NOMO-1 treated with dmso at 0.1 percent for 144 hours (cell line): Measurements from ENCODE around the gene CCNI.
"Not testable (repeated sequence)": the region's sequence is repeated elsewhere in the genome, so short reads cannot be mapped to it uniquely, and the experiment has no call there.

Experiments used
- DNase-seq: peaks from one replicate; lab custom pipeline; 2025; ENCODE audit not compliant: unreplicated experiment; lab: John Stamatoyannopoulos, UW

CCNI gene, protein sequence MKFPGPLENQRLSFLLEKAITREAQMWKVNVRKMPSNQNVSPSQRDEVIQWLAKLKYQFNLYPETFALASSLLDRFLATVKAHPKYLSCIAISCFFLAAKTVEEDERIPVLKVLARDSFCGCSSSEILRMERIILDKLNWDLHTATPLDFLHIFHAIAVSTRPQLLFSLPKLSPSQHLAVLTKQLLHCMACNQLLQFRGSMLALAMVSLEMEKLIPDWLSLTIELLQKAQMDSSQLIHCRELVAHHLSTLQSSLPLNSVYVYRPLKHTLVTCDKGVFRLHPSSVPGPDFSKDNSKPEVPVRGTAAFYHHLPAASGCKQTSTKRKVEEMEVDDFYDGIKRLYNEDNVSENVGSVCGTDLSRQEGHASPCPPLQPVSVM

DNA sequence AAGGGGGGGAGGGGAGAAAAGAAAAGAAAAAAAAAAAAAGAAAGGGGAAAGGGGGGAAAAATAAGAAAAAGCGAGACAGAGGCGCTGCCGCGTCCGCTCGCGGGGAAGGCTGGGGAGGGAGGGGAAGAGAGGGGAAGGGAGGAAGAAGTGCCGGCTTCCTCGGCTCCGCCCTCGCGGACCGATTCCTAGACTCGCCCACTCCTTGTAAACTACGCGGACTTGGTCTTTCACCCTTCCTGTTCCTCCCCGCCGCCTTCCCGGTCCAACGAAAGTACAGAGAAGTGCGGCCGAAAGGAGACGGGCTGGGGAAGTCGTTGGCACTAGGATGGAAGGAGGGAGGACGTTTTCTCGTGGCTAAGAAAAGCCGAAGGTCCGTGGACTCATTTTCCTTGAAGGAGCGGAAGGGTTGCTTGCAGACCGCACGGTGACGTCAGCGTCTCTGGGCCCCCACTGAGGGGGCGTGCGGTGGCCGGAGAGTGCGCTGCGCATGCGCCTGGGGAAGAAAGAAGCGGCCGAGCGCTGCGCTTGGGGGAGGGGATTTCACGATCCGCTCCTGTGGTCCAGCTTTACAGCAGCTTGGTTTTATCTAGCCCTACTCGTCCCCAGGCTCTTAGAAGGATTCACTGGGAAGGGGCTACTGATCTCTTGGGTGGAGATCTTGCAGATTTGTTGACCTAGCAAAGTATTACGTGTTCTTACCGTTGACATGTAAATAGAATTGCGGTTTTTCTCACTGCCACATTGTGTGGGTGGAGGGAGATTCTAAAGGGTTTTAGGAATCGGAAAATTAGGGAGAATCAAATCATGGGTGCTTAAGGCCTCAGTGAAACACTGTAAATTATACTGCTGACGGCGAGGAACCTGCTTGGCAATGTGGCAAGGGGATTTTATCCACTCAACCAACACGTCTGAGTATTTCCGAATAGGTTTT lies at the start of gene CCNI:
TSS of gene CCNI (minus strand) at position 121 of the 931 bp plus-strand sequence. CDS start 9,627 bp downstream, outside the sequence.
- peak; percentile 88 for DNase-seq

DNA sequence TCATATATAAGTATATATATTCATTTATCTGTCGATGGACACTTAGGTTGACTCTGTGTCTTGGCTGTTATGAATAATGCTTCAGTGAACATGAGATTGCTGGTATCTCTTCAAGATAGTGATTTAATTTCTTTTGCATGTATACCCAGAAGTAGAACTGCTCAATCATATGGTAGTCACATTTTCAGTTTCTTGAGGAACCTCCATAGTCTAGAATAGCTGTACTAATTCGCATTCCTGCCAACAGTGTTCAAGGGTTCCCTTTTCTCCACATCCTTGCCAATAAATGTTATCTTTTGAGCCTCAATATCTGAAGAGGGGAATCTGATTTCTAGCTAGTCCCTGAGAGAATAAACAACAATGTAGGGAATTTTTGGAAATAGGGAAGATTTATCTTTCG lies 48.8 kb upstream of the CCNI start:
- DNase-seq, result no peak

DNA sequence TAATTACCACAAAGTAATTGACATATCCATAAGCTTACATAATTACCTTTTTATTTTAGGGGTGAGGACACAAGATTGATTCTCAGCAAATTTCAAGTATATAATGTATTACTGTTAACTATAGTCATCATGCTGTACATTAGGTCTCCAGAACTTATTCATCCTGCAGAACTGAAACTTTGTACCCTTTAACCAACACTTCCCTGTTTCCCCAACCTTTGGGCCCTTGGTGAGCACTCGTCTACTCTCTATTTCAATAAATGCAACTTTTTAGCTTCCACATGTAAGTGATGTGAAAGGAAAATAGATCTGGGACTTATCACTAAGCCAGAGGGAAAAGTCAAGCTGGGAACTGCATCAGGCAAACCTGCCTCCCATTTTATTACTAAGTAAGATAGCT lies 47.6 kb upstream of the CCNI start:
- DNase-seq, result no peak

DNA sequence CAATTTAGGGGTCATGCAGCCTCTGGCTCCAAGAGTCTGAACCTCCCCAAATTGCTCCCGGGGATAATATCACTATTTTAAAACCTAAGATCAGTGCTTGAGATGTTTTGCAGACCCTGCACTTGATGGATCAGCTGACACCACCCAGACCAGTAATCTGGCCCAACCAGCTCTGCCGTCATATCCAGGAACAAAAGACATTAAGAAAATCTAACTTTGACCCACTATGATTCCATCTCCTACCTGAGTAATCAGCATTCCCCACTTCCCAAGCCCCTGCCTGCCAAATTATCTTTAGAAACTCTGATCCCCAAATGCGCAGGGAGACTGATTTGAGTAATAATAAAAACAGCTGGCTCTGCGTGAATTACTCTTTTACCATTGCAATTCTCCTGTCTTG lies 46.9 kb upstream of the CCNI start:
- no peak for DNase-seq

DNA sequence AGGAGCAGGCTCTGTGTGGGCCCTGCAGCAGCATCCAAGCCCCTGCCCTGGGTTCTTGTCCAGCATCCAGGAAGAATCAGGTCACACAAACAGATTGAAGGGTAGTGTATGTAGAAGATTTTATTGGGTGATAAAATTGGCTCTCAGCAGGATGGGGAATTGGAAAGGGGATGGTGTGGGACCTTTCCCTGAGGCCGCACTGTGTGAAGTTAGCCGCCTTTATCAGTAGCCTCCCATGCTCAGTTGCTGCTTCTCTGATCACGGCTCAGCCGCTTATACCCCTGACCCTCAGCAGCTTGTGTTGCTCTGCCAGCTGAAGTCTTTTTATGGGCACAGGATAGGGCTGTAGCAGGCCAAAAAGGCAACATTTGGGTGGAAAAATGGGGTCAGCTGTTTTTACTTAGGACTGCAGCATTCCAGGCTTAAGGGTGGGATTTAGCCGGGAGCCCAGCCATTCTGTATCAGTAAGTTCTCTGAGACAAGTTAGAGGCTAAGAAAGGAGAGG lies 46.0 kb upstream of the CCNI start:
- DNase-seq, result no peak

DNA sequence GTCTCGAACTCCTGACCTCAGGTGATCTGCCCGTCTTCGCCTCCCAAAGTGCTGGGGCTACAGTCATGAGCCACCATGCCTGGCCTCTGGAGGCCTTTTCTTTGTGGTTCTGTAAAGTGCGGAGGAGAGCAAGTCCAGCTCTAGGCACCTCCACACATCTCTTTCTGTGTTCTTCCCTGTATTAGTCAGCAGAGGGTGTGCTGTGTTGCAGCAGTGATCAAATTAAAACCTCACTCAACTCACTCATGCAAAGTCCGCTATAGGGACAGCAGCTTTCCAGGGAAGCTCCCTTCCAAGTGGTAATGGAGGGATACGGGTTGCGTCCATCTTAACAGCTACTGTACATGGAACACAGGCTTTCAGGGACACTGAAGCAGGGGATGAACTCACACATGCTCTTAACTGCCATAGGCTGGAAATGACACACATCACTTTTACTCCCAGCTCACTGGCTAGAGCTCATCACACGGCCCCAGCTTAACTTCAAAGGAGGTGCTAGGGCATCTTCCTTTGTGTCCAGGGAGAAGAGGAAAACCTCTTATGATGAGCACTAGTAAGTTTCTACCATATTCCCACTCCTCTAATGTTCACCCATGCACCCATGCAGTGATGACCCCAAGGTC lies 45.2 kb upstream of the CCNI start:
- DNase-seq, result no peak

DNA sequence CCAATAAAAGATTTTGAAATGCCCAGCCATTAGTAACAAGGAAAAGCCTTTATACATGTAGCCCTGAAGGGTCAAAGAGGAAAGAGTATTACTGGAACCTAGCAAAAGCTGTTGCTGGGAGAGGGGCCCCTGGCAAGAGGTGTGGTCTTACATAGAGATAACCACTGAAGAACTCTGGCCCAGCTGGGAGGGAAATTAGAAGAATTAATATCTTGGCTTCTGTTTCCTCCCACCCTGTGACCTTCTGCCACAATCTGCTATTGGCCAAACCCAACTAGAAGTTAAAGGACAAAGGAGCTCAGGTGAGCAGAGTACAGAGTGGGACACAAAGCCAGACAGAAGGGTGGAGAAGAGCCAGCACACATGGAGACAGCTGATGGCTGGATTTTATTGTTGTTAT lies 41.9 kb upstream of the CCNI start:
- DNase-seq, result no peak

DNA sequence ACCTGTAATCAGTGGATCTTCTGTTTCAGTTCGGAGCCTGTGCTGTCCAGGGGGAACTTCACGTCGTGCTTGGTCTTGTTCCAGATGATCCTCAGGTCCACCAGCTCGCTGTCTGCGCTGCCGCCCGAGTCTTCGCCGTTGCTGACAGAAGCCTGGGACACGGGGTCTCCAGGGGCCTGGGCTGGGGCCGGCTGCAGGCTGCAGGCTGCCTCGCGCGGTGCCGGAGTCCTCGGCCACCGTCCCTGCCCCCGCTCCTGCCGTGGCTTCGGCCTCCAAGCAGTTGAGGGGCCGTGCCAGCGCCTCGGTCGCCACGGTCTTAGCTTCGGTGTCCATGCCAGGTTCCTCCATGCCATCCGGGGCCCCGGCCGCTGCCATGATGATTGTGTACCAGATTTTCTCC lies 37.3 kb upstream of the CCNI start:
- DNase-seq, result no peak

DNA sequence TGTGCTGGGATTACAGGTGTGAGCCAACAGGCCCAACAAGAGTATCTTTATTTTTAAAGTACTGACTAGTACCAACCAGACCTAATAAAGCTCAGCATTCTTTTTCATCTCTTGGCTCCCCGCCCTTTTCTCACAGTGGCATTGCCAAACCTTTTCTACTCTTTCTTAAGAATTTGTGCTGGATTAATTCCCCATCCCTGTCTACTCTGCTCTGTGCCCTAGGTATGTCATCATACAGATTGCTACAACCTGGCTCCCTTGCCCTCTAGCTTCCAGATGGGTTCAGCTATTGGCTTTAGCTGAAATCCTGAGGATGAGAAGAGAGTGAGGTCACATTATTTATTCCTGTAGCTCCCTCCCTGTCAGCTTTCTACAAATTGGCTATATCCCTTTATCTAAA lies 34.9 kb upstream of the CCNI start:
- no peak for DNase-seq

DNA sequence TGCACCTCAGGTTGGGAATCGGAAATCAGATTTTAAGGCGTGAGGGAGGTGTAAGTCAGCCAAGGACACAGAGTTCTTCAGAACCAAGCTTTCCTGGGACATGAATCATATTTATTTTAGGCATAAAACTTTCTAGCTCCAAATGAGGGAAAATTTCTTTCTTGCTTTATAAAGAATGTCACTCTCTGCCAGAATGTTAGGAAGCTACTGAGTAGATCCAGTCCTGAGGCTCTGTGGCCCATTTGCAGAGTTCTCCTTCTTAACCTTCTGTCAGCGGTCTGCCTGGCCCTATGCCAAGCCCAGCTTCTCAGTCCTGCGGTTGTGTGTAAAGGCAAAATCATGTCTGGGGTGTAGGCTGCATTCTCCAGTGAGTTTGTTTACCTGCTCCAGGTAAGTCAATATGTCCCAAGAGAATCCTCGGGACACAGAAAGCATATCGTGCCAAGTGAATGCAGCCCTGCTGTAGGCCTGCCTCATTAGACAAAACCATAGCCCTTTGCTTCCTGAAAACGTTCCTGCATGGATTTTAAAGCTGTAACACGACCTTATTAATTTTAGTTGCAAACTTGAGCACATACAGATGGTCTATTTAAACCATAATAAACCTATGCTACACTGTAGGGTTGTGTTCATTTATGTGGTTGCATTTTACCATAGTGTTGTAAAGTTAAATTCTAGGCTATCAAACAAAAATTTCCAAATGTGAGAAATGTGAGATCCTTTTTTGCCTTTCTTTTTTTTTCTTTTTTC lies 29.2 kb upstream of the CCNI start:
- DNase-seq, result no peak

DNA sequence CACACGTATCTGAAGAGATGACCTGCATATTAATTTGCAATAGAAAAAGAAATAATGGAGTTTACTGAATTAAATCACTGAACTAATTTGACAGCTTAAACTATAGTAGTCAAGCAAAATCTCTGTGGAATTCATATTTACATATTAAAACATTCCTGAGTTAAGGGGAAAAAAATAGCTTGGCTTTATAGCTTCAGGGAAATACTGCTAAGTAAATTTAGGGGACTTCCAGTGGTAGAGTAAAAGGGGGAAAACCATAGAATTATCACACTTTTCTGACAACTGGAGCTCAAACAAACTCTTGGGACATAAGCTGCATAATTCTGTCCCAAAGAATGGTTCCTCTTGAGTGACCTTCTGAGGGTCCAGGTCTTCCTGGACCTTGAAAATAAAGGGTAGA lies 28.6 kb upstream of the CCNI start:
- DNase-seq, result no peak

DNA sequence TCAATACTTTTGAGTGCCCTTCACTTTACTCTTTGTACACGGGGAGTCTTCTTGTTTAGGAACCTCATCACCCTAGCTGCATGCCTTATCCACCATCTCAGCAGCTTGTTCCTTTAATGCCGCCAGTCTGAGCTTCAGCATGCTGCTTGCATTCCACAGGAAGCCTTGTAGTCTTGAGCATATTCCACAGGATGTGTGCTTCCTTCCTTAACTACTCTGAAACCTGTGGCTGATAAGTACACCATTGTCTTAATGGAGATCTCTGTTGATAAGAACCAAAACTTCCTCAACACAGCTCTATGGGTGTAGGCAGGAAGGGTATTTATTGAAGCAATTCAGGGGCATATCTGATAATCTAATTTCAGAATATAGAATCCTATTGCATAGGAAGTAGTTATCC lies 24.4 kb upstream of the CCNI start:
- DNase-seq, result no peak

DNA sequence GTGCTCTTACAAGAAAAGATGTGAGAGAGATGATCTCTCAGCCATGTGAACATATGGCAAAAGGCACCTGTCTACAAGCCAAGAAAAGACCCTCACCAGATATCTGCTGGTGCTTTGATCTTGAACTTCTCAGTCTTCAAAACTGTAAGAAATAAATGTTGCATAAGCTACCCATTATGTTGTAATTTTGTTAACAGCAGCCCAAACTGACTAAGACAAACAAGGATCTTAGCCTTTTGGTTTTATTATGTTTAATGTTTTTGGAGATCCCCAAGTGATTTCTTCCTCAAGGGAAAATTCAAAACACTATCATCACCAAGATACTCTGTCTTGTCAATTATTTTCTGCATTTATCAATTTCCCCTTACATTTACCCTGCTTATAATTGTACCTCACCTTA lies 21.8 kb upstream of the CCNI start:
- no peak for DNase-seq

DNA sequence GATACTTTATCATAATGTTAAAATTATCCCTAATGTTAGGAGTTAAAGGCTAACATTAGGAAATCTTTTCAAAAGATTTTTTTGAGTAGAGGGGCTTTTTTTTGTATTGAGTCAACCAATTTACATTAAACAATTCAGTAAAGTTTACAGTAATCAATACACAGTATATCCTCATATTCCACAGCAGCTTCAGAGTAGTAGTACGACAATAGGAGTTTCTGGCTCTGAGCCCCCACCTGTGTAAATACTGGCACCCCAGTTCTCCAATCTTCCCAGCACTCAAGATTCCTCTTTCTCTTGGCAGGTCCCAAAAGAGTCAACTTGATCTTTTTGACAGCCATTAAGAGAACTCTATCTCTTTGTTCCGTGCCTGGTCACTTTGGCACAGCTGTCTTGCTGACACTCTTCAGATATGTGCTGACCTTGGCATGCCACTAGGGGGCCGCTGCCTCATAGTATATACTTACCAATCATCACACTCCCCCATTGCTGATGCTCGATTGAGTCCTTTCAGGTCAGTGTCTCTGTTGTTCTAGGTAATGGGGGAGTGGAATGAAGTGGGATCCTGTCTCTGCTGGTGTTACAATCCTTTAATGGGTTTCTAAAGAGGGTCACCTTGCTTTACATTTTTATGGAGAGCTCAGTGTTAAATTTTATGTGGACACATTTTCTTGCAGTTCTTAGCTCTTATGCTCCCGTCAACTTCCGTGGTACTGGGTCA lies 19.5 kb upstream of the CCNI start:
- DNase-seq, result peak; percentile 42

DNA sequence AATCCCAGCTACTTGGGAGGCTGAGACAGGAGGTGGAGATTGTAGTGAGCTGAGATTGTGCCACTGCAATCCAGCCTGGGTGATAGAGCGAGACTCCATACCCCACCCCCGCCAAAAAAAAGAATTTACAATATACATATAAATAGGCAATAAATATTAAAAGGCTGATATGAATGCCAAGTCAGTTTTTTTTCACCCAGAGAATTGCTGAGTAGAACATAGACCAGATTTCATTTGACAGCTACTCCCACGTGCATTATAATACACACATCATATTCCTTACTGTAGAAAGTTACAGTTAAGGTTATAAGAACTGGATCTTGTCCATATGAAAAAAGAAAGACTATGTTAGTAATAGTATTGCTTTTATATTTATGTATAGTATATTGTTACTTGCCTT lies 18.7 kb upstream of the CCNI start:
- DNase-seq, result no peak

DNA sequence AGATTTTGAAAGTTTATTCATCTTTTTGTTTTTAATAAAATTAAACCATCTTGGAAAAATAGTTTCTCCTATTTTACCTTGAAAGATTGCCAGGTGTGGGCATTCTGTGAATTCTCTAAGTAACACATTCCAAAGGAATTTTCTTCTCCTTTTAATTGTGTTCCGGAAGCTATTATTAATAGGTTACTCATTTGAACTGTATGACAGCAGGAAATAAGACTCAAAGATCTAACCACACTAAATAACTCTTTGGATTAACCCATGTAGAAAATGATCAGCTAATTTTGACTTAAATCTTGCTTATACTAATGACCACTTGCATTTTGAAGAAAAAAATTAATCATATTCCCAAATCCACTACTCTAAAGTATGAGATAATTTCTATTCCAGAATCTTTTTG lies 17.6 kb upstream of the CCNI start:
- no peak for DNase-seq

DNA sequence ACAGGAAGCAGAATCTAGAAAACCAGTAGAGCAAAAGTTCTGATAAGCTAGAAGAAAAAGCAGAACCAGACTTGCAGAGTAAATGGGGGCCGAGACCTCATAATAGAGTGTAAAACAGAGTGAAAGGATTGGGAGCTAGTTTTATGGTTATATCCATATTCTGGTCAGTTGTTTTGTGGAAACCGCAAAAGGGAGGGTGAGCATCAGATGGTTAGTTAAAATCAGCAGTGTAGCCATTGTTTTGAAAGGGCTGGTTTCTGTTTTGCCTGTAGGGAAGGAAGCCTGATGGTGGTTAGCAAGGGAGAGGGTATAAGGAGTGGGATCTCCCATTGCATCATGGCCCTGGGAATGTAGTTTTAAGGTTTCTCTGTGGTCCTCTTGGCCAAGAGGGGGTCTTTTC lies 17.2 kb upstream of the CCNI start:
- peak; percentile 37 for DNase-seq

DNA sequence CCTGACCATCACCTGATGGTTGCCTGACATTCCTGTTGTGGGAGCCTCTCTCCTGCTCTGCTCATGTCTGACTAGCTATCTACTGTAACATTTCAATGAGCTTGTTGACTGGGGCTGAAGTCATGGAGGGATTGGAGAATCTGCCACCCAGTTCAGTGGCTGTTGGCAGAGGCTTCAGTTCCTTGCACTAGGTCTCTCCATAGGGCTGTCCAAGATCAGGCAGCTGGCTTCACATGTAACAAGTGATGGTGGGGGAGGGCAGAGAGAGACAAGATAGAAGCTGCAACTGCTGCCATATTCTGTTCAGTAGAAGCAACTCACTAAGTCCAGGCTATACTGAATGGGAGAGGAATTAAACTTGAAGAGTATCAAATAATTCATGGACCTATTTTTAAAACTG lies 14.1 kb upstream of the CCNI start:
- no peak for DNase-seq

DNA sequence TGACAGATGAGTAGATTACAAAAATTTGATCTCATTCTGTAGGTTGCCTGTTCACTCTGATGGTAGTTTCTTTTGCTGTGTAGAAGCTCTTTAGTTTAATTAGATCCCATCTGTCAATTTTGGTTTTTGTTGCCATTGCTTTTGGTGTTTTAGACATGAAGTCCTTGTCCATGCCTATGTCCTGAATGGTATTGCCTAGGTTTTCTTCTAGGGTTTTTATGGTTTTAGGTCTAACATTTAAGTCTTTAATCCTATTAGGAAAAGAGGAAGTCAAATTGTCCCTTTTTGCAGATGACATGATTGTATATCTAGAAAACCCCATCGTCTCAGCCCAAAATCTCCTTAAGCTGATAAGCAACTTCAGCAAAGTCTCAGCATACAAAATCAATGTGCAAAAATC lies 11.2 kb upstream of the CCNI start:
- not testable (repeated sequence) for DNase-seq

DNA sequence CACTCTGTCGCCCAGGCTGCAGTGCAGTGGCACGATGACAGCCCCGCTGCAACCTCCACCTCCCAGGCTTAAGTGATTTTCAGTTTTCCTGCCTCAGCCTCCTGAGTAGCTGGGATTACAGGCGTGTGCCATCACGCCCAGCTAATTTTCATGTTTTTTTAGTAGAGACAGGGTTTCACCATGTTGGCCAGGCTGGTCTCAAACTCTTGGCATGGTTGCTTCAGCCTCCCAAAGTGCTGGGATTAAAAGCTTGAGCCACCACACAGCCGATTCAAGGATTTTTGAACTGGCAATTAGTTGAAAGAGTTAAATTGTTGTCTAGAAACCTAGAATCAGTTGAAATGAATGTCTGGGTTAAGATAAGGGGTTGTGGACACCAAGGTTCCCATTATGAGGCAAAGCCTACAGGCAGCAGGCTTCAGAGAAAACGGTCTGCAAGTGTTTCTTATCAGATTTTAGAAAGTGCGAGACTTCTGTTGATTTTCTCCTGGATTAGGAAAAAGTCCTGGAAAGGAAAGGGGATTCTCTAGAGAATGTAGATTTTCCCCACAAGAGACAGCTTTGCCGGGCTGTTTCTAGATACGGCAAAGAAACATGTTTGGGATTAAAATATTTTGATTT lies 8.3 kb upstream of the CCNI start:
- DNase-seq, result no peak
